BLaER1 treated with 17β-estradiol and CSF1 and Interleukin-3, amounts not matched to agents 10 nM and 100 nM (cell line): ENCODE results near the gene RAB8A.

Experiments
- H3K27ac ChIP-seq, 11 experiments: shearing (Covaris generic); formaldehyde crosslinking; 2 replicates each; pipeline ENCODE4 v1.8.1; 2022
- H3K27me3 ChIP-seq, 11 experiments: shearing (Covaris generic); formaldehyde crosslinking; 2 replicates each; pipeline ENCODE4 v1.8.1; 2022
- H3K36me3 ChIP-seq, 11 experiments: shearing (Covaris generic); formaldehyde crosslinking; 2 replicates each; pipeline ENCODE4 v1.8.1; 2022
- H3K4me1 ChIP-seq, 10 experiments: shearing (Covaris generic); formaldehyde crosslinking; 2 replicates each; pipeline ENCODE4 v1.8.1; 2022
- H3K4me2 ChIP-seq, 11 experiments: shearing (Covaris generic); formaldehyde crosslinking; 2 replicates each; pipeline ENCODE4 v1.8.1; 2022
- H3K4me3 ChIP-seq, 10 experiments: shearing (Covaris generic); formaldehyde crosslinking; 2 replicates each; pipeline ENCODE4 v1.8.1; 2022
- H3K9ac ChIP-seq, 11 experiments: shearing (Covaris generic); formaldehyde crosslinking; 2 replicates each; pipeline ENCODE4 v1.8.1; 2022
- H3K9me3 ChIP-seq, 11 experiments: shearing (Covaris generic); formaldehyde crosslinking; replicated peaks in 1 of 11; 2 replicates each; pipeline ENCODE4 v1.8.1; 2022
- H4K20me1 ChIP-seq, 11 experiments: shearing (Covaris generic); formaldehyde crosslinking; 2 replicates each; pipeline ENCODE4 v1.8.1; 2022
- Cebpa-rat ChIP-seq, 11 experiments: shearing (Covaris generic); IDR thresholded peaks; 2 replicates each; pipeline ENCODE4 v1.8.1; 2022

Gene RAB8A

GRCh38 chr19:16111160-16111908, at the start of gene RAB8A:
Gene RAB8A, plus strand, starts transcription at chr19:16111889. Its CDS starts 13 bp downstream, at chr19:16111902.
- H3K27ac ChIP-seq: peak within 1 kb of the TSS; percentile 83 to 97 (median 93)
- peak within 1 kb of the TSS; percentile 91 to 98 (median 95) for H3K9ac ChIP-seq
- H3K4me3 ChIP-seq: peak within 1 kb of the TSS; percentile 89 to 100 (median 97)
- H3K36me3 ChIP-seq: peaks cover 4 to 37% (median 29%) of the 10 kb centered on the region in 11 experiments; a peak in 19 of 22 replicates
- peaks cover 48 to 61% (median 53%) of the 10 kb centered on the region in 10 experiments for H3K4me1 ChIP-seq
- H3K4me2 ChIP-seq: peak within 1 kb of the TSS; percentile 88 to 100 (median 98)
- H4K20me1 ChIP-seq: peaks cover 0 to 38% (median 16%) of the 10 kb centered on the region in 11 experiments; a peak in 11 of 22 replicates
- no peaks in the 10 kb centered on the region for H3K27me3 ChIP-seq
- H3K9me3 ChIP-seq: no peaks in the 10 kb centered on the region
- no peak for TF ChIP-seq Cebpa-rat (IDR thresholded peaks at IDR 0.05)

- Histone ChIP-seq H3K9me3 (peaks cover 8 to 23% (median 20%) of the 10 kb centered on the region in 11 experiments; a peak in 20 of 22 replicates), H3K27ac (no peak overlapping the region), H3K27me3 (no peaks in the 10 kb centered on the region), H3K4me3 (no peak overlapping the region), H3K4me2 (no peak overlapping the region), H3K9ac (no peak overlapping the region), H3K4me1 (peaks cover 26 to 41% (median 35%) of the 10 kb centered on the region in 10 experiments), H3K36me3 (no peaks in the 10 kb centered on the region), H4K20me1 (no peaks in the 10 kb centered on the region)
- no peak for TF ChIP-seq Cebpa-rat (IDR thresholded peaks at IDR 0.05)
These were observed 49.7 kb upstream of the RAB8A start for GRCh38 chr19:16061943-16062342.

- H3K9ac ChIP-seq: no peak overlapping the region; a peak in 1 of 22 replicates
- peak overlapping the region in 5 of 11 experiments; percentile 44 to 80 (median 51); a peak in 10 of 22 replicates for H3K4me2 ChIP-seq
- H3K36me3 ChIP-seq: no peaks in the 10 kb centered on the region
- H3K4me1 ChIP-seq: peaks cover 29 to 49% (median 40%) of the 10 kb centered on the region in 10 experiments
- H3K27ac ChIP-seq: peak overlapping the region in 7 of 11 experiments; percentile 21 to 76 (median 60); a peak in 12 of 22 replicates
- H4K20me1 ChIP-seq: no peaks in the 10 kb centered on the region
- no peaks in the 10 kb centered on the region for H3K27me3 ChIP-seq
- H3K4me3 ChIP-seq: no peak overlapping the region
- TF ChIP-seq Cebpa-rat (IDR thresholded peaks at IDR 0.05): peak in 1 of 11 experiments; percentile 58; a peak in 3 of 22 replicates
- peaks cover 0 to 16% (median 12%) of the 10 kb centered on the region in 11 experiments; a peak in 10 of 22 replicates for H3K9me3 ChIP-seq
These were observed 48.9 kb upstream of the RAB8A start for GRCh38 chr19:16062789-16063188.

GRCh38 chr19:16064209-16064889, 47.3 kb upstream of the RAB8A start:
- H3K27me3 ChIP-seq: no peaks in the 10 kb centered on the region
- H3K27ac ChIP-seq: peak overlapping the region in 8 of 11 experiments; percentile 24 to 76 (median 52); a peak in 12 of 22 replicates
- H3K4me2 ChIP-seq: peak overlapping the region; percentile 29 to 57 (median 45); a peak in 20 of 22 replicates
- peaks cover 29 to 53% (median 41%) of the 10 kb centered on the region in 10 experiments for H3K4me1 ChIP-seq
- no peak for TF ChIP-seq Cebpa-rat (IDR thresholded peaks at IDR 0.05)
- H3K36me3 ChIP-seq: no peaks in the 10 kb centered on the region
- H3K9ac ChIP-seq: peak overlapping the region in 1 of 11 experiments; percentile 18; a peak in 1 of 22 replicates
- H3K4me3 ChIP-seq: no peak overlapping the region
- H3K9me3 ChIP-seq: peaks cover 0 to 16% (median 11%) of the 10 kb centered on the region in 11 experiments; a peak in 10 of 22 replicates
- H4K20me1 ChIP-seq: no peaks in the 10 kb centered on the region

- Histone ChIP-seq H3K4me1 (peaks cover 43 to 76% (median 61%) of the 10 kb centered on the region in 10 experiments), H3K27me3 (no peaks in the 10 kb centered on the region), H3K27ac (peak overlapping the region in 9 of 11 experiments; percentile 29 to 78 (median 58); a peak in 15 of 22 replicates), H4K20me1 (no peaks in the 10 kb centered on the region), H3K9ac (peak overlapping the region in 7 of 11 experiments; percentile 8 to 60 (median 32); a peak in 8 of 22 replicates), H3K4me2 (peak overlapping the region in 9 of 11 experiments; percentile 9 to 68 (median 51); a peak in 13 of 22 replicates), H3K4me3 (no peak overlapping the region), H3K36me3 (no peaks in the 10 kb centered on the region), H3K9me3 (0 out of 22 replicates have a peak, but pooled peaks cover 0 to 4% (median 0%) of the 10 kb centered on the region in 11 experiments)
- TF ChIP-seq Cebpa-rat (IDR thresholded peaks at IDR 0.05): no peak
These were observed 45.0 kb upstream of the RAB8A start for GRCh38 chr19:16066611-16067104.

- Histone ChIP-seq H3K9ac (peak overlapping the region in 6 of 11 experiments; percentile 3 to 32 (median 14); a peak in 6 of 22 replicates), H3K27ac (peak overlapping the region in 9 of 11 experiments; percentile 23 to 59 (median 37); a peak in 11 of 22 replicates), H3K36me3 (no peaks in the 10 kb centered on the region), H4K20me1 (no peaks in the 10 kb centered on the region), H3K9me3 (0 out of 22 replicates have a peak, but pooled peaks cover 0 to 3% (median 0%) of the 10 kb centered on the region in 11 experiments), H3K27me3 (no peaks in the 10 kb centered on the region), H3K4me1 (peaks cover 43 to 83% (median 62%) of the 10 kb centered on the region in 10 experiments), H3K4me2 (peak overlapping the region in 9 of 11 experiments; percentile 9 to 68 (median 48); a peak in 11 of 22 replicates), H3K4me3 (no peak overlapping the region)
- TF ChIP-seq Cebpa-rat (IDR thresholded peaks at IDR 0.05): no peak
These were observed 44.3 kb upstream of the RAB8A start for GRCh38 chr19:16067205-16067938.

GRCh38 chr19:16068696-16069259, 42.9 kb upstream of the RAB8A start:
- no peaks in the 10 kb centered on the region for H4K20me1 ChIP-seq
- no peak overlapping the region for H3K27ac ChIP-seq
- no peak overlapping the region for H3K4me2 ChIP-seq
- H3K27me3 ChIP-seq: no peaks in the 10 kb centered on the region
- no peaks in the 10 kb centered on the region for H3K36me3 ChIP-seq
- H3K4me3 ChIP-seq: no peak overlapping the region
- peaks cover 53 to 88% (median 71%) of the 10 kb centered on the region in 10 experiments for H3K4me1 ChIP-seq
- H3K9ac ChIP-seq: no peak overlapping the region
- no peak for TF ChIP-seq Cebpa-rat (IDR thresholded peaks at IDR 0.05)
- H3K9me3 ChIP-seq: no peaks in the 10 kb centered on the region
